Measurements from ENCODE around the gene ADCY9.
"Not testable (repeated sequence)": the region's sequence is repeated elsewhere in the genome, so short reads cannot be mapped to it uniquely, and the experiment has no call there.

The ADCY9 gene

GRCh38 chr16:3934491-3935181 lies 181.6 kb downstream of the ADCY9 start (continued):
- TF ChIP-seq SCRT1 (tag by site-specific recombination; IDR thresholded peaks at IDR 0.05; ENCODE audit: borderline replicate concordance) (no peak), ZNF843 (tag by site-specific recombination; IDR thresholded peaks at IDR 0.05) (no peak), ZNF791 (tag by site-specific recombination; IDR thresholded peaks at IDR 0.05) (no peak), ZBTB48 (tag by site-specific recombination; IDR thresholded peaks at IDR 0.05) (no peak), MYNN (tag by site-specific recombination; IDR thresholded peaks at IDR 0.05; ENCODE audit: borderline replicate concordance) (no peak), ZEB2 (tag by site-specific recombination; IDR thresholded peaks at IDR 0.05) (no peak), ZNF202 (tag by site-specific recombination; IDR thresholded peaks at IDR 0.05; ENCODE audit: borderline replicate concordance) (no peak)

GRCh38 chr16:3927147-3927546 lies 189.1 kb downstream of the ADCY9 start:
- H3K4me3 ChIP-seq (ENCODE audit: low read depth, low read length); H3K27ac ChIP-seq (ENCODE audit: extremely low read depth, low read depth, low read length); POLR2A ChIA-PET; H3K4me1 ChIP-seq (ENCODE audit: control insufficient read depth, insufficient read depth, low read length); H3K9me3 ChIP-seq (ENCODE audit: control insufficient read depth, insufficient read depth, low read depth, low read length); CTCF ChIA-PET; H3K36me3 ChIP-seq (ENCODE audit: control insufficient read depth in 2 of 2, insufficient read depth in 1 of 2, low read length in 2 of 2): not testable (repeated sequence)
- TF ChIP-seq ZNF529 (tag by site-specific recombination; IDR thresholded peaks at IDR 0.05; ENCODE audit: insufficient replicate concordance): peak; percentile 27
- TF ChIP-seq ZNF433 (tag by site-specific recombination; IDR thresholded peaks at IDR 0.05; ENCODE audit: low read depth): 0 out of 2 replicates have a peak, but pooled peaks have one; percentile 39
- TF ChIP-seq ZNF664 (tag by site-specific recombination; IDR thresholded peaks at IDR 0.05): peak; percentile 77
- TF ChIP-seq ZNF140 (tag by site-specific recombination; IDR thresholded peaks at IDR 0.05): peak; percentile 86; the same call in 1 of the 2 replicates
- TF ChIP-seq ZNF629 (tag by site-specific recombination; IDR thresholded peaks at IDR 0.05): peak; percentile 57
- peak; percentile 71 for TF ChIP-seq ZBTB8A (tag by site-specific recombination; IDR thresholded peaks at IDR 0.05)
- TF ChIP-seq ZNF654 (tag by site-specific recombination; IDR thresholded peaks at IDR 0.05; ENCODE audit: low read depth): peak; percentile 40
- peak; percentile 71 for TF ChIP-seq ZNF623 (tag by site-specific recombination; IDR thresholded peaks at IDR 0.05)
- TF ChIP-seq ZNF394 (tag by site-specific recombination; IDR thresholded peaks at IDR 0.05; ENCODE audit: borderline replicate concordance): peak; percentile 95
- 0 out of 2 replicates have a peak, but pooled peaks have one; percentile 27 for TF ChIP-seq RBAK (tag by site-specific recombination; IDR thresholded peaks at IDR 0.05)
- TF ChIP-seq MZF1 (tag by site-specific recombination; IDR thresholded peaks at IDR 0.05; ENCODE audit: borderline replicate concordance): peak; percentile 27; the same call in 1 of the 2 replicates
- peak; percentile 52; the same call in 1 of the 2 replicates for TF ChIP-seq ZNF514 (tag by site-specific recombination; IDR thresholded peaks at IDR 0.05)
- peak; percentile 67; the same call in 1 of the 2 replicates for TF ChIP-seq ZNF266 (tag by site-specific recombination; IDR thresholded peaks at IDR 0.05; ENCODE audit: low read depth)
- peak; percentile 48; the same call in 1 of the 2 replicates for TF ChIP-seq ZNF202 (tag by site-specific recombination; IDR thresholded peaks at IDR 0.05; ENCODE audit: borderline replicate concordance)
- 0 out of 2 replicates have a peak, but pooled peaks have one; percentile 43 for TF ChIP-seq ZNF223 (tag by site-specific recombination; IDR thresholded peaks at IDR 0.05)
- peak; percentile 79 for TF ChIP-seq ZBTB11 (tag by site-specific recombination; conservative IDR thresholded peaks at IDR 0.05; ENCODE audit: low read depth)
- TF ChIP-seq ZNF426 (tag by site-specific recombination; IDR thresholded peaks at IDR 0.05): peak; percentile 82
- TF ChIP-seq ZNF560 (tag by site-specific recombination; IDR thresholded peaks at IDR 0.05; ENCODE audit: borderline replicate concordance): peak; percentile 74; the same call in 1 of the 2 replicates
- peak; percentile 58 for TF ChIP-seq ZNF510 (tag by site-specific recombination; IDR thresholded peaks at IDR 0.05; ENCODE audit: insufficient replicate concordance)
- 0 out of 2 replicates have a peak, but pooled peaks have one; percentile 39 for TF ChIP-seq ZNF704 (tag by site-specific recombination; IDR thresholded peaks at IDR 0.05)
- TF ChIP-seq ZNF555 (tag by site-specific recombination; conservative IDR thresholded peaks at IDR 0.05): peak; percentile 76
- peak; percentile 57; the same call in 1 of the 2 replicates for TF ChIP-seq ZNF558 (tag by site-specific recombination; IDR thresholded peaks at IDR 0.05)
- TF ChIP-seq ZNF404 (tag by site-specific recombination; IDR thresholded peaks at IDR 0.05): 0 out of 2 replicates have a peak, but pooled peaks have one; percentile 27
